Keratinocyte (primary cell): Measurements from ENCODE around the gene GNB1.

Experiments used
- CTCF ChIP-seq, 3 experiments: IDR thresholded peaks in 1 of 3; conservative IDR thresholded peaks in 1 of 3; optimal IDR thresholded peaks in 1 of 3; 2 replicates in 2 of 3; 3 replicates in 1 of 3; pipeline versions ENCODE3 to v1.5.1; 2011; ENCODE audit warnings: low read length in 3 of 3, mild to moderate bottlenecking in 3 of 3, moderate library complexity in 2 of 3, control low read depth in 1 of 3, inconsistent platforms in 1 of 3; ENCODE audit not compliant: insufficient read depth in 2 of 3; ENCODE audit errors: extremely low read depth in 1 of 3
- EZH2 ChIP-seq: IDR thresholded peaks from one replicate; pipeline ENCODE4 v1.6.1; 2012; ENCODE audit warnings: inconsistent platforms, mild to moderate bottlenecking, low read length, moderate library complexity

- TF ChIP-seq CTCF (optimal IDR thresholded peaks at IDR 0.05 in 1 of 3, IDR thresholded peaks at IDR 0.05 in 1 of 3, conservative IDR thresholded peaks at IDR 0.05 in 1 of 3; ENCODE audit: extremely low read depth in 1 of 3, insufficient read depth in 2 of 3, low read length in 3 of 3): peak; percentile 90 to 99 (median 93)
- no peak for TF ChIP-seq EZH2
Measured at GRCh38 chr1:1906185-1907097, 15.6 kb upstream of the GNB1 start.
